ENCODE measurements around the gene SPRYD3.
"Not testable (repeated sequence)": the region's sequence is repeated elsewhere in the genome, so short reads cannot be mapped to it uniquely, and the experiment has no call there.

SPRYD3 gene

GRCh38 chr12:53044052-53044581, 35.1 kb downstream of the SPRYD3 start:
- H3K36me3 ChIP-seq (ENCODE audit: control insufficient read depth in 1 of 2, insufficient read depth in 2 of 2, low read length in 2 of 2): peaks cover 10 to 13% of the 10 kb centered on the region in 2 donors
- H3K4me1 ChIP-seq (ENCODE audit: control insufficient read depth in 1 of 2, insufficient read depth in 2 of 2, low read length in 2 of 2): peaks cover 26 to 39% of the 10 kb centered on the region in 2 donors
- no peaks in the 10 kb centered on the region for H3K27me3 ChIP-seq (ENCODE audit: low read depth, low read length)
- no peak overlapping the region for H3K27ac ChIP-seq (ENCODE audit: low read length)
- H3K9me3 ChIP-seq (ENCODE audit: control insufficient read depth in 1 of 2, low read length in 2 of 2): no peaks in the 10 kb centered on the region
- H3K4me3 ChIP-seq (ENCODE audit: low read depth in 1 of 2, low read length in 2 of 2): no peak overlapping the region

GRCh38 chr12:53042607-53043454, 36.4 kb downstream of the SPRYD3 start:
- peaks cover 18 to 31% of the 10 kb centered on the region in 2 donors for H3K4me1 ChIP-seq (ENCODE audit: control insufficient read depth in 1 of 2, insufficient read depth in 2 of 2, low read length in 2 of 2)
- H3K27ac ChIP-seq (ENCODE audit: low read length): no peak overlapping the region
- H3K9me3 ChIP-seq (ENCODE audit: control insufficient read depth in 1 of 2, low read length in 2 of 2): no peaks in the 10 kb centered on the region

GRCh38 chr12:53039851-53040250, 39.3 kb downstream of the SPRYD3 start:
- H3K36me3 ChIP-seq (ENCODE audit: control insufficient read depth in 1 of 2, insufficient read depth in 2 of 2, low read length in 2 of 2): peaks cover 32 to 43% of the 10 kb centered on the region in 2 donors
- H3K9me3 ChIP-seq (ENCODE audit: control insufficient read depth in 1 of 2, low read length in 2 of 2): no peaks in the 10 kb centered on the region
- H3K27ac ChIP-seq (ENCODE audit: low read length): no peak overlapping the region

More at GRCh38 chr12:53042607-53043454, 36.4 kb downstream of the SPRYD3 start:
- H3K4me3 ChIP-seq (ENCODE audit: low read depth in 1 of 2, low read length in 2 of 2): no peak overlapping the region
- no peaks in the 10 kb centered on the region for H3K27me3 ChIP-seq (ENCODE audit: low read depth, low read length)
- peaks cover 16 to 18% of the 10 kb centered on the region in 2 donors for H3K36me3 ChIP-seq (ENCODE audit: control insufficient read depth in 1 of 2, insufficient read depth in 2 of 2, low read length in 2 of 2)

GRCh38 chr12:53036802-53037201, 42.4 kb downstream of the SPRYD3 start:
- Histone ChIP-seq H3K4me3 (ENCODE audit: low read depth in 1 of 2, low read length in 2 of 2) (no peak overlapping the region), H3K4me1 (ENCODE audit: control insufficient read depth in 1 of 2, insufficient read depth in 2 of 2, low read length in 2 of 2) (peaks cover 0 to 7% of the 10 kb centered on the region in 2 donors), H3K9me3 (ENCODE audit: control insufficient read depth in 1 of 2, low read length in 2 of 2) (no peaks in the 10 kb centered on the region), H3K27ac (ENCODE audit: low read length) (no peak overlapping the region), H3K27me3 (ENCODE audit: low read depth, low read length) (no peaks in the 10 kb centered on the region), H3K36me3 (ENCODE audit: control insufficient read depth in 1 of 2, insufficient read depth in 2 of 2, low read length in 2 of 2) (peaks cover 52 to 60% of the 10 kb centered on the region in 2 donors)

More at GRCh38 chr12:53039851-53040250, 39.3 kb downstream of the SPRYD3 start:
- Histone ChIP-seq H3K4me3 (ENCODE audit: low read depth in 1 of 2, low read length in 2 of 2) (no peak overlapping the region), H3K27me3 (ENCODE audit: low read depth, low read length) (no peaks in the 10 kb centered on the region), H3K4me1 (ENCODE audit: control insufficient read depth in 1 of 2, insufficient read depth in 2 of 2, low read length in 2 of 2) (peaks cover 10 to 21% of the 10 kb centered on the region in 2 donors)

- no peaks in the 10 kb centered on the region for H3K9me3 ChIP-seq (ENCODE audit: control insufficient read depth in 1 of 2, low read length in 2 of 2)
- H3K4me1 ChIP-seq (ENCODE audit: control insufficient read depth in 1 of 2, insufficient read depth in 2 of 2, low read length in 2 of 2): peaks cover 0 to 7% of the 10 kb centered on the region in 2 donors
- no peak overlapping the region for H3K27ac ChIP-seq (ENCODE audit: low read length)
- peaks cover 61 to 75% of the 10 kb centered on the region in 2 donors for H3K36me3 ChIP-seq (ENCODE audit: control insufficient read depth in 1 of 2, insufficient read depth in 2 of 2, low read length in 2 of 2)
- no peaks in the 10 kb centered on the region for H3K27me3 ChIP-seq (ENCODE audit: low read depth, low read length)
- no peak overlapping the region for H3K4me3 ChIP-seq (ENCODE audit: low read depth in 1 of 2, low read length in 2 of 2)
Observed at GRCh38 chr12:53034459-53034858, 44.7 kb downstream of the SPRYD3 start.

GRCh38 chr12:53033832-53034231, 45.4 kb downstream of the SPRYD3 start:
- not testable (repeated sequence) for H3K27me3 ChIP-seq (ENCODE audit: low read depth, low read length); H3K4me1 ChIP-seq (ENCODE audit: control insufficient read depth in 1 of 2, insufficient read depth in 2 of 2, low read length in 2 of 2); H3K27ac ChIP-seq (ENCODE audit: low read length); H3K4me3 ChIP-seq (ENCODE audit: low read depth in 1 of 2, low read length in 2 of 2); H3K9me3 ChIP-seq (ENCODE audit: control insufficient read depth in 1 of 2, low read length in 2 of 2)
- peaks cover 55 to 74% of the 10 kb centered on the region in 2 donors for H3K36me3 ChIP-seq (ENCODE audit: control insufficient read depth in 1 of 2, insufficient read depth in 2 of 2, low read length in 2 of 2)

- Histone ChIP-seq H3K9me3 (ENCODE audit: control insufficient read depth in 1 of 2, low read length in 2 of 2) (no peaks in the 10 kb centered on the region), H3K27ac (ENCODE audit: low read length) (no peak overlapping the region), H3K4me3 (ENCODE audit: low read depth in 1 of 2, low read length in 2 of 2) (no peak overlapping the region), H3K4me1 (ENCODE audit: control insufficient read depth in 1 of 2, insufficient read depth in 2 of 2, low read length in 2 of 2) (no peaks in the 10 kb centered on the region), H3K27me3 (ENCODE audit: low read depth, low read length) (no peaks in the 10 kb centered on the region), H3K36me3 (ENCODE audit: control insufficient read depth in 1 of 2, insufficient read depth in 2 of 2, low read length in 2 of 2) (peaks cover 51 to 73% of the 10 kb centered on the region in 2 donors)
Observed at GRCh38 chr12:53031616-53032015, 47.6 kb downstream of the SPRYD3 start.

GRCh38 chr12:53027014-53027413, 52.2 kb downstream of the SPRYD3 start:
- H3K36me3 ChIP-seq (ENCODE audit: control insufficient read depth in 1 of 2, insufficient read depth in 2 of 2, low read length in 2 of 2): peaks cover 60 to 84% of the 10 kb centered on the region in 2 donors
- H3K4me1 ChIP-seq (ENCODE audit: control insufficient read depth in 1 of 2, insufficient read depth in 2 of 2, low read length in 2 of 2); H3K27me3 ChIP-seq (ENCODE audit: low read depth, low read length); H3K27ac ChIP-seq (ENCODE audit: low read length); H3K9me3 ChIP-seq (ENCODE audit: control insufficient read depth in 1 of 2, low read length in 2 of 2); H3K4me3 ChIP-seq (ENCODE audit: low read depth in 1 of 2, low read length in 2 of 2): not testable (repeated sequence)

- no peak overlapping the region for H3K27ac ChIP-seq (ENCODE audit: low read length)
- no peaks in the 10 kb centered on the region for H3K27me3 ChIP-seq (ENCODE audit: low read depth, low read length)
- H3K4me1 ChIP-seq (ENCODE audit: control insufficient read depth in 1 of 2, insufficient read depth in 2 of 2, low read length in 2 of 2): no peaks in the 10 kb centered on the region
- no peaks in the 10 kb centered on the region for H3K9me3 ChIP-seq (ENCODE audit: control insufficient read depth in 1 of 2, low read length in 2 of 2)
- H3K4me3 ChIP-seq (ENCODE audit: low read depth in 1 of 2, low read length in 2 of 2): no peak overlapping the region
- H3K36me3 ChIP-seq (ENCODE audit: control insufficient read depth in 1 of 2, insufficient read depth in 2 of 2, low read length in 2 of 2): peaks cover 58 to 85% of the 10 kb centered on the region in 2 donors
Observed at GRCh38 chr12:53025250-53025649, 53.9 kb downstream of the SPRYD3 start.

- H3K9me3 ChIP-seq (ENCODE audit: control insufficient read depth in 1 of 2, low read length in 2 of 2): no peaks in the 10 kb centered on the region
- H3K27me3 ChIP-seq (ENCODE audit: low read depth, low read length): no peaks in the 10 kb centered on the region
- H3K27ac ChIP-seq (ENCODE audit: low read length): no peak overlapping the region
- H3K4me1 ChIP-seq (ENCODE audit: control insufficient read depth in 1 of 2, insufficient read depth in 2 of 2, low read length in 2 of 2): peaks cover 2 to 12% of the 10 kb centered on the region in 2 donors
- H3K4me3 ChIP-seq (ENCODE audit: low read depth in 1 of 2, low read length in 2 of 2): no peak overlapping the region
- peaks cover 35 to 36% of the 10 kb centered on the region in 2 donors for H3K36me3 ChIP-seq (ENCODE audit: control insufficient read depth in 1 of 2, insufficient read depth in 2 of 2, low read length in 2 of 2)
Observed at GRCh38 chr12:53014709-53015108, 64.5 kb downstream of the SPRYD3 start.

Measured in muscle layer of duodenum (tissue), 2 donors.